ENCODE data around the gene ARPC2. TPM values are rescaled to one million over a fixed set of nuclear protein-coding genes. Genes with fewer than 3 reads are reported as not detected.

The ARPC2 gene
- total and polyA plus RNA-seq, 12 donors, result 58.5 to 213 (median 134) TPM

- no peaks in the 10 kb centered on the region for H3K9me3 ChIP-seq
- peaks cover 7 to 92% (median 79%) of the 10 kb centered on the region in 9 donors for H3K36me3 ChIP-seq
- peak overlapping the region in 4 of 10 donors; percentile 22 to 73 (median 28) for H3K27ac ChIP-seq
- H3K27me3 ChIP-seq, result no peaks in the 10 kb centered on the region
- DNase-seq (no peak), ATAC-seq (no peak)
- no peak overlapping the region for H3K4me3 ChIP-seq
- TF ChIP-seq CTCF (IDR thresholded peaks at IDR 0.05), result no peak
- 76 to 77% methylated on average over 5 of the region's 5 CpGs for WGBS, 2 donors
- H3K4me1 ChIP-seq, result peaks cover 1 to 34% (median 13%) of the 10 kb centered on the region in 9 donors
- intact Hi-C loops (cut with DNase I), result no loop called here
Measured at GRCh38 chr2:218253232-218253625, 36.2 kb downstream of the ARPC2 start.

GRCh38 chr2:218255446-218255845 is 38.5 kb downstream of the ARPC2 start:
- peaks cover 0 to 69% (median 57%) of the 10 kb centered on the region in 9 donors for H3K36me3 ChIP-seq
- H3K9me3 ChIP-seq, result no peaks in the 10 kb centered on the region
- no peak for TF ChIP-seq CTCF (IDR thresholded peaks at IDR 0.05)
- H3K4me1 ChIP-seq, result peaks cover 16 to 56% (median 35%) of the 10 kb centered on the region in 9 donors
- no peak overlapping the region for H3K27ac ChIP-seq
- no peak overlapping the region for H3K4me3 ChIP-seq
- ATAC-seq (no peak), DNase-seq (no peak)
- 90 to 91% methylated on average over 6 of the region's 6 CpGs for WGBS, 2 donors
- no peaks in the 10 kb centered on the region for H3K27me3 ChIP-seq
- intact Hi-C loops (cut with DNase I), result loop anchor here in 6 of 10 donors (5.0 kb wide), 3 partner anchors 33 to 68 kb away; partner anchors contain the start of gene ARPC2 (in 4 of the 6)

- Histone ChIP-seq H3K4me3 (no peak overlapping the region), H3K4me1 (peaks cover 27 to 69% (median 49%) of the 10 kb centered on the region in 9 donors), H3K27me3 (no peaks in the 10 kb centered on the region), H3K27ac (peak overlapping the region in 5 of 10 donors; percentile 11 to 95 (median 47)), H3K9me3 (no peaks in the 10 kb centered on the region), H3K36me3 (peaks cover 0 to 56% (median 43%) of the 10 kb centered on the region in 9 donors)
- DNase-seq (no peak), ATAC-seq (no peak)
- WGBS, 2 donors, result 91 to 95% methylated on average over 13 of the region's 13 CpGs
- intact Hi-C loops (cut with DNase I), result loop anchor here in 6 of 10 donors (5.0 kb wide), 3 partner anchors 34 to 69 kb away; partner anchors contain the start of gene ARPC2 (in 4 of the 6)
- TF ChIP-seq CTCF (IDR thresholded peaks at IDR 0.05), result no peak
Measured at GRCh38 chr2:218256612-218257350, 39.8 kb downstream of the ARPC2 start.

GRCh38 chr2:218257390-218257981 is 40.5 kb downstream of the ARPC2 start:
- Histone ChIP-seq H3K9me3 (no peaks in the 10 kb centered on the region), H3K27ac (peak overlapping the region in 6 of 10 donors; percentile 11 to 95 (median 37)), H3K36me3 (peaks cover 0 to 49% (median 36%) of the 10 kb centered on the region in 9 donors), H3K4me3 (no peak overlapping the region), H3K27me3 (no peaks in the 10 kb centered on the region), H3K4me1 (peaks cover 30 to 72% (median 54%) of the 10 kb centered on the region in 9 donors)
- DNase-seq (no peak), ATAC-seq (peak in 4 of 8 donors; percentile 9 to 20 (median 13))
- peak in 8 of 9 donors; percentile 29 to 64 (median 48) for TF ChIP-seq CTCF (IDR thresholded peaks at IDR 0.05)
- 53 to 70% methylated on average over 8 of the region's 8 CpGs for WGBS, 2 donors
- intact Hi-C loops (cut with DNase I), result loop anchor here in 6 of 10 donors (5.0 kb wide), 3 partner anchors 35 to 70 kb away; partner anchors contain the start of gene ARPC2 (in 4 of the 6)

Measured in heart right ventricle (tissue), 16 donors.